Upper lobe of left lung (tissue), 6 donors: ENCODE results near the gene STXBP6. TPM values are rescaled to one million over a fixed set of nuclear protein-coding genes. Genes with fewer than 3 reads are reported as not detected.

ENCODE experiments used
- ATAC-seq, 2 donors: fragments of 200-7000 bp; cut with Tn5 transposase; one replicate each; pipeline ENCODE4 v1.9.1; 2022; ENCODE audit warnings: mild to moderate bottlenecking in 2 of 2, moderate library complexity in 2 of 2; ENCODE audit not compliant: low FRiP score in 2 of 2
- DNase-seq, 2 donors: peaks; one replicate each; pipeline ENCODE4 v3.0.0-alpha.2; 2019 to 2020
- H3K27ac ChIP-seq, 4 donors: fragments of 200-600 bp; sonication (generic); one replicate each; pipeline ENCODE4 v1.5.1; 2016 to 2019
- H3K27me3 ChIP-seq, 4 donors: fragments of 200-600 bp; sonication (generic); one replicate each; pipeline ENCODE4 v1.5.1; 2017 to 2019
- H3K36me3 ChIP-seq, 4 donors: fragments of 200-600 bp; sonication (generic); one replicate each; pipeline ENCODE4 v1.5.1; 2016 to 2019
- H3K4me1 ChIP-seq, 4 donors: fragments of 200-600 bp; sonication (generic); one replicate each; pipeline ENCODE4 v1.5.1; 2018 to 2019
- H3K4me3 ChIP-seq, 4 donors: fragments of 200-600 bp; sonication (generic); one replicate each; pipeline ENCODE4 v1.5.1; 2017 to 2019; ENCODE audit warnings: mild to moderate bottlenecking in 2 of 4, moderate library complexity in 1 of 4
- H3K9me3 ChIP-seq, 4 donors: fragments of 200-600 bp; sonication (generic); one replicate each; pipeline ENCODE4 v1.5.1; 2018 to 2019
- CTCF ChIP-seq, 6 experiments: fragments of 450-650 bp in 4 of 6; fragments of 200-600 bp in 2 of 6; sonication (generic) in 2 of 6; IDR thresholded peaks; one replicate each; pipeline ENCODE4 v1.5.1; 2016 to 2019; ENCODE audit warnings: antibody characterized with exemption in 6 of 6
- EP300 ChIP-seq, 4 donors: sonication (generic); formaldehyde crosslinking; IDR thresholded peaks; one replicate each; pipeline ENCODE4 v1.5.1; 2017; ENCODE audit warnings: antibody characterized with exemption in 4 of 4, control low read depth in 2 of 4
- POLR2A ChIP-seq, 4 donors: fragments of 450-650 bp; IDR thresholded peaks; one replicate each; pipeline ENCODE4 v1.5.1; 2016 to 2017; ENCODE audit warnings: antibody characterized with exemption in 4 of 4, mild to moderate bottlenecking in 2 of 4
- POLR2AphosphoS5 ChIP-seq, 2 donors: sonication (generic); formaldehyde crosslinking; IDR thresholded peaks; one replicate each; pipeline ENCODE4 v1.5.1; 2017; ENCODE audit warnings: antibody characterized with exemption in 2 of 2
- WGBS, 2 donors: methylation state at CpG; one replicate each; pipeline ENCODE4 v1.1.5; 2017 to 2018; 5-methylcytosine and 5-hydroxymethylcytosine counted together
- total RNA-seq, 6 donors: library from RNA; depleted of rRNA in 4 of 6; stranded (reverse); fragments of >200 nt in 4 of 6; gene quantifications; one replicate each; pipeline versions ENCODE4 v1.1.0 to v1.2.1, GENCODE V29; 2016 to 2021
- donor health status: DM: no; HTN: no; CAD: no; lungs with moderate emphysema.
- donor health status: DM: no; HTN: yes; CAD: no; lungs with severe emphysema.

Gene STXBP6
- total RNA-seq, 6 donors from 2014 or later, result 13.6 to 38.3 (median 23.7) TPM

DNA sequence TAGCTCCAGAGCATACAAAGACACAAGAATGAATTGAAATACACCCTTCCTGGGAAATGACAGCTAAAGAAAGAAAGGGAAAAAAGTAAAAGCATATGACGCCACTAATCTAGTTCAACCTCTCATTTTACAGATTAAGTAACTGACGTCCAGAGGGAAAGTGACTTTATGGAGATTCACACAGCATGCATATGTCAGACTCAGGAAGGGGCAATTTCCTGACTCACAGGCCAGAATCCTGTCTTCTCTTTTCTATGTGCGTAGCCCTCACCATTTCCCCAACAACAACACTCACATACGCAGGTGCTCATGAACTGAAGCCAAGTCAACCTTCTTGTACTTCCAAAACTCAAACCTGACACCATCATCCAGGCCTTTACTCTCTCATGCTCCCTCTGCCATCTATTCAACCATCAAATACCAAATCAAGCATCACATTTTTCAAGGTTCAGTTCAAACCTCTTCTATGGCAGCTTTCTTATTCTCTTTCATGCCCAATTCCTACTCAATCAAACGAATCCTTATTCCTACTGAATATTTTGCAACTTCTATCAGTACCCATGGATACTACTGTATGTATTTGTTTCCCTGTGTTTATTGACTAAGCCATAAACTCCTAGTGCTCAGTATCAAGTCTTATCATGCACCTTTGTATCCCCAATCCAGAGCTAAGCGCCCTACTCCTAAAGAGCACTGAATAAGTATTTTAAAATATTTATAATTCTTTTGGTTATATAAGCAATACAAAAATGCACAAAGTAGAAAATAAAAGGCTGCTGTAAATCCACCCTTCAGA, 52.8 kb downstream of the STXBP6 start:
- H3K27me3 ChIP-seq, result no peaks in the 10 kb centered on the region
- ATAC-seq (no peak), DNase-seq (no peak)
- TF ChIP-seq EP300 (IDR thresholded peaks at IDR 0.05) (no peak), POLR2A (IDR thresholded peaks at IDR 0.05) (no peak), CTCF (IDR thresholded peaks at IDR 0.05) (no peak), POLR2AphosphoS5 (IDR thresholded peaks at IDR 0.05) (no peak)
- H3K9me3 ChIP-seq, result no peaks in the 10 kb centered on the region
- H3K4me3 ChIP-seq, result no peak overlapping the region
- H3K4me1 ChIP-seq, result peaks cover 0 to 19% (median 6%) of the 10 kb centered on the region in 4 donors
- peak overlapping the region in 1 of 4 donors; percentile 2 for H3K27ac ChIP-seq
- H3K36me3 ChIP-seq, result no peaks in the 10 kb centered on the region
- 61 to 70% methylated on average over 6 of the region's 6 CpGs for WGBS, 2 donors

GRCh38 chr14:24995016-24995415, 54.9 kb downstream of the STXBP6 start:
- no peaks in the 10 kb centered on the region for H3K36me3 ChIP-seq
- H3K9me3 ChIP-seq, result no peaks in the 10 kb centered on the region
- H3K4me1 ChIP-seq, result peaks cover 0 to 12% (median 5%) of the 10 kb centered on the region in 4 donors
- ATAC-seq (no peak), DNase-seq (no peak)
- no peaks in the 10 kb centered on the region for H3K27me3 ChIP-seq
- 95 to 98% methylated on average over 4 of the region's 4 CpGs for WGBS, 2 donors
- H3K27ac ChIP-seq, result peak overlapping the region in 1 of 4 donors; percentile 10
- H3K4me3 ChIP-seq, result no peak overlapping the region
- no peak for TF ChIP-seq POLR2AphosphoS5 (IDR thresholded peaks at IDR 0.05)
- no peak for TF ChIP-seq CTCF (IDR thresholded peaks at IDR 0.05)
- no peak for TF ChIP-seq POLR2A (IDR thresholded peaks at IDR 0.05)
- no peak for TF ChIP-seq EP300 (IDR thresholded peaks at IDR 0.05)

GRCh38 chr14:24993631-24994030, 56.3 kb downstream of the STXBP6 start:
- Histone ChIP-seq H3K4me3 (no peak overlapping the region), H3K27me3 (no peaks in the 10 kb centered on the region), H3K9me3 (no peaks in the 10 kb centered on the region), H3K4me1 (peaks cover 0 to 22% (median 10%) of the 10 kb centered on the region in 4 donors), H3K36me3 (no peaks in the 10 kb centered on the region), H3K27ac (no peak overlapping the region)
- no peak for DNase-seq
- TF ChIP-seq POLR2A (IDR thresholded peaks at IDR 0.05) (no peak), CTCF (IDR thresholded peaks at IDR 0.05) (no peak), EP300 (IDR thresholded peaks at IDR 0.05) (no peak), POLR2AphosphoS5 (IDR thresholded peaks at IDR 0.05) (no peak)
- no peak for ATAC-seq

- TF ChIP-seq CTCF (IDR thresholded peaks at IDR 0.05) (no peak), POLR2A (IDR thresholded peaks at IDR 0.05) (no peak), EP300 (IDR thresholded peaks at IDR 0.05) (no peak), POLR2AphosphoS5 (IDR thresholded peaks at IDR 0.05) (no peak)
- Histone ChIP-seq H3K27me3 (no peaks in the 10 kb centered on the region), H3K36me3 (no peaks in the 10 kb centered on the region), H3K4me3 (no peak overlapping the region), H3K9me3 (no peaks in the 10 kb centered on the region), H3K27ac (no peak overlapping the region), H3K4me1 (peaks cover 0 to 23% (median 13%) of the 10 kb centered on the region in 4 donors)
- DNase-seq (no peak), ATAC-seq (no peak)
- 80 to 94% methylated on average over 5 of the region's 5 CpGs for WGBS, 2 donors
Observed at GRCh38 chr14:24992624-24993360, 57.2 kb downstream of the STXBP6 start.
